Peyer's patch (tissue), 4 donors: ENCODE data around the gene ITPKB. TPM values are rescaled to one million over a fixed set of nuclear protein-coding genes. Genes with fewer than 3 reads are reported as not detected.

Experiments
- DNase-seq, 3 donors: peaks; one replicate each; pipeline ENCODE4 v3.0.0-alpha.2; 2017 to 2019
- H3K27ac ChIP-seq, 4 donors: fragments of 200-600 bp; sonication (generic); one replicate each; pipeline ENCODE4 v1.5.1; 2016 to 2019
- H3K27me3 ChIP-seq, 2 donors: fragments of 200-600 bp; sonication (generic); one replicate each; pipeline ENCODE4 v1.5.1; 2019
- H3K36me3 ChIP-seq, 3 donors: fragments of 200-600 bp; sonication (generic); one replicate each; pipeline ENCODE4 v1.5.1; 2016 to 2019
- H3K4me1 ChIP-seq, 4 donors: fragments of 200-600 bp; sonication (generic); one replicate each; pipeline ENCODE4 v1.5.1; 2016 to 2019
- H3K4me3 ChIP-seq, 4 donors: fragments of 200-600 bp; sonication (generic); 1 replicate in 3 of 4; 2 replicates in 1 of 4; pipeline ENCODE4 v1.5.1; 2016 to 2019; ENCODE audit warnings: mild to moderate bottlenecking in 1 of 4
- H3K9me3 ChIP-seq, 4 donors: fragments of 200-600 bp; sonication (generic); one replicate each; pipeline ENCODE4 v1.5.1; 2016 to 2019; ENCODE audit warnings: mild to moderate bottlenecking in 1 of 4
- CTCF ChIP-seq, 6 experiments: fragments of 450-650 bp in 4 of 6; fragments of 200-600 bp in 2 of 6; sonication (generic) in 1 of 6; IDR thresholded peaks; one replicate each; pipeline ENCODE4 v1.5.1; 2017 to 2019; ENCODE audit warnings: antibody characterized with exemption in 6 of 6, mild to moderate bottlenecking in 3 of 6, moderate library complexity in 1 of 6
- POLR2A ChIP-seq, 2 donors: fragments of 450-650 bp; IDR thresholded peaks; one replicate each; pipeline ENCODE4 v1.5.1; 2017; ENCODE audit warnings: antibody characterized with exemption in 2 of 2, mild to moderate bottlenecking in 2 of 2, moderate library complexity in 2 of 2
- total RNA-seq, 4 donors: library from RNA; depleted of rRNA; stranded (reverse); fragments of >200 nt; gene quantifications; one replicate each; pipeline ENCODE4 v1.1.0, GENCODE V29; 2016

Gene ITPKB
- total RNA-seq, 4 donors from 2014 or later: 9.5 to 36.3 (median 23.0) TPM

- H3K27ac ChIP-seq: no peak overlapping the region
- DNase-seq: no peak
- H3K4me1 ChIP-seq: peaks cover 0 to 8% (median 6%) of the 10 kb centered on the region in 4 donors
- no peaks in the 10 kb centered on the region for H3K9me3 ChIP-seq
- H3K27me3 ChIP-seq: no peaks in the 10 kb centered on the region
- no peak overlapping the region for H3K4me3 ChIP-seq
- TF ChIP-seq POLR2A (IDR thresholded peaks at IDR 0.05): no peak
- no peak for TF ChIP-seq CTCF (IDR thresholded peaks at IDR 0.05)
- no peaks in the 10 kb centered on the region for H3K36me3 ChIP-seq
Measured at GRCh38 chr1:226743259-226743658, 4.2 kb upstream of the ITPKB start.

- Histone ChIP-seq H3K27ac (peak overlapping the region in 1 of 4 donors; percentile 94), H3K27me3 (no peaks in the 10 kb centered on the region)
- TF ChIP-seq POLR2A (IDR thresholded peaks at IDR 0.05) (no peak), CTCF (IDR thresholded peaks at IDR 0.05) (no peak)
Measured at GRCh38 chr1:226741009-226741408, 1.9 kb upstream of the ITPKB start.

DNA sequence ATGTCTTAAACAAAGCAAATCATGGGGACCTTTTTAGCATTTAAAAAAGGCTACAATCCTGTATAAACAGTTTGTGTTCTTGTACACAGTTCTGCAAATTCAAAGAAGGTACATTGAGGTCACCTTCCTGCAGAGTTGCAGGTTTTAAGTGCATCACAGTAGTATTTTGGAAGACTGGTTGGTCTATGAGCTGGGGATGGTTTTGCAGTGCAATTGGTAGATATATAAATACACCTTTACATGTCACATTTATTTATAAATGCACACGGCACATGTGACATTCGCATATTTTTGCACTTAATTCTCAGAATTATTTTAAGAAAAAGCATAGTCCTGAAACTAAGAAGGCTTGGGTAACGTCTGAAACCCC, 599 bp upstream of the ITPKB start:
- TF ChIP-seq POLR2A (IDR thresholded peaks at IDR 0.05) (no peak), CTCF (IDR thresholded peaks at IDR 0.05) (no peak)
- peak in 1 of 3 donors; percentile 26 for DNase-seq
- Histone ChIP-seq H3K27me3 (no peaks in the 10 kb centered on the region), H3K36me3 (peaks cover 0 to 16% (median 0%) of the 10 kb centered on the region in 3 donors), H3K9me3 (no peaks in the 10 kb centered on the region), H3K4me1 (peaks cover 0 to 21% (median 19%) of the 10 kb centered on the region in 4 donors), H3K4me3 (peak overlapping the region in 2 of 4 donors; percentile 59 to 96), H3K27ac (peak overlapping the region; percentile 62 to 94 (median 88))

More at GRCh38 chr1:226741009-226741408, 1.9 kb upstream of the ITPKB start:
- Histone ChIP-seq H3K36me3 (peaks cover 0 to 11% (median 0%) of the 10 kb centered on the region in 3 donors), H3K4me3 (no peak overlapping the region), H3K4me1 (peaks cover 0 to 15% (median 10%) of the 10 kb centered on the region in 4 donors), H3K9me3 (no peaks in the 10 kb centered on the region)
- peak in 2 of 3 donors; percentile 59 to 64 for DNase-seq

GRCh38 chr1:226738421-226738994, 574 bp downstream of the ITPKB start:
- Histone ChIP-seq H3K9me3 (no peaks in the 10 kb centered on the region), H3K4me1 (peaks cover 0 to 25% (median 20%) of the 10 kb centered on the region in 4 donors), H3K27me3 (no peaks in the 10 kb centered on the region), H3K27ac (peak overlapping the region; percentile 85 to 94 (median 88)), H3K4me3 (peak overlapping the region; percentile 59 to 96 (median 90)), H3K36me3 (peaks cover 0 to 16% (median 0%) of the 10 kb centered on the region in 3 donors)
- DNase-seq: peak; percentile 48 to 69 (median 63)
- TF ChIP-seq POLR2A (IDR thresholded peaks at IDR 0.05) (no peak), CTCF (IDR thresholded peaks at IDR 0.05) (no peak)

- peak; percentile 50 to 80 (median 77) for DNase-seq
- H3K4me1 ChIP-seq: peaks cover 0 to 30% (median 21%) of the 10 kb centered on the region in 4 donors
- no peak for TF ChIP-seq CTCF (IDR thresholded peaks at IDR 0.05)
Measured at GRCh38 chr1:226737819-226738420, 1.2 kb downstream of the ITPKB start.

More at GRCh38 chr1:226737819-226738420, 1.2 kb downstream of the ITPKB start:
- peak overlapping the region; percentile 59 to 96 (median 90) for H3K4me3 ChIP-seq
- H3K36me3 ChIP-seq: peaks cover 0 to 16% (median 0%) of the 10 kb centered on the region in 3 donors
- H3K9me3 ChIP-seq: no peaks in the 10 kb centered on the region
- H3K27me3 ChIP-seq: no peaks in the 10 kb centered on the region
- peak overlapping the region; percentile 85 to 94 (median 88) for H3K27ac ChIP-seq
